Activated CD8-positive, alpha-beta memory T cell treated with anti-CD3 and anti-CD28 coated beads for 36 hours (primary cell): Measurements from ENCODE around the gene KMT2D. TPM values are rescaled to one million over a fixed set of nuclear protein-coding genes. Genes with fewer than 3 reads are reported as not detected.

Source experiments
- CTCF ChIA-PET: fragments of 350-600 bp; sonication (Branson Sonifier 250); formaldehyde crosslinking; loops from one replicate; lab custom pipeline; 2021; ENCODE audit warnings: antibody characterized with exemption; lab: Charles Lee
- POLR2A ChIA-PET: fragments of 350-600 bp; sonication (Branson Sonifier 250); formaldehyde crosslinking; loops from one replicate; lab custom pipeline; 2021; ENCODE audit warnings: antibody characterized with exemption; lab: Charles Lee
- total RNA-seq, 2 experiments: library from RNA; stranded (reverse); gene quantifications; one replicate each; pipeline ENCODE4 v1.2.3, GENCODE V29; 2021

KMT2D gene
- total RNA-seq, 2 experiments from 2014 or later = 67.6 to 69.5 TPM

DNA sequence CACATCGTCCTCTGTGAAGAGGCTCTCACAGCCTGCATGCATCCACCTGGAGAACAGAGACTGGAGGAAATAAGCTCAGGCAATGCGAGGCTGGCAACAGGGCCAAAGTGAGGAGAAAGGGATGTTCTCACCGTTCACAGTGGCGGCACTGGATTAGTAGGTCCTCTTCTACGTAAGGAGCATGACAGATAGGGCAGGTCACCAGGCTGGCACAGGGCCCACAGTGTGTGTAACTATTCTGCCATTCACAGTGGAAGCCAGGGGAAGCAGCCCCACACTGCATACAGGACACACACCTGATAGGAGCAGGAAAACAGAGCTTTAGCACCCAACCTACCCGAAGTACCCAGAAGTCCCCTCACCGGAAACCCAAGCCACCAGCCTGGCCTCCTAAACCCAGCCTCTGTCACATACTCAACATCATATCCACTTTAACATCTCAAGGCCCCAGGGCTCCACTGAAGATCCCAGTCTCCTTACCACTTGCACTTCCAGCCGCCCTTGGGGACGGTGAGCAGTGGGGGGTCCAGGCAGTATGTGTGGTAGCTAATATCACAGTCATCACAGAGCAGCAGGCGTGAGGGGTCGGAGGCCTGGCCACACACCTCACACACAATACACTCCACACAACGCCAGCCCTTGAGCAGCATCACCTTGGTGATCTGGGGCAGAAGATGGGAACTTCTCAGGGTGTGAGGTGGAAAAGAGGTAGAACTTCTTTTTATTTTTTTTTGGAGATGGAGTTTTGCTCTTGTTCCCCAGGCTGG, 14.3 kb downstream of the KMT2D start:
- POLR2A ChIA-PET = interaction anchor here (0.5 kb wide), 1 partner anchor 10 kb away, joined by 4 read pairs; no protein-coding TSS in a partner anchor

DNA sequence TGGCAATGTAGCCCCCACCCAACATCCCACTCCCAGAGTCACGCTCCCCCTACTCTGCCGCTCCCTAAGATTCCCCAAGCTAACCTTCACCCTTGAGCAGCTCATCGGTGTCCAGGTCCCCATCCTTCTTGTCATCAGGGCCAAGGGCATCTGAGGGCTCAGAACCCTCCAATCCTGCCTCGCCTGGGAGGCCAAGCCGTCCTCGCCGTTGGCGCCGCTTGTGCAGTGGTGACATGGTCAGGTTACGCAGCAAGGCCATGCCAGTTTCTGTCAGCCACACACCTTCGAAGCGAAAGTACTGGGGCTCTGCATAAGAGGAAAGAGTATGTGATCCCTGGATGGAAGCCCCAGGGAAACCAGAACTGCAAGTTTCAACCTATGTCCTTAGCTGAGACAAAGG, 15.9 kb downstream of the KMT2D start:
- ChIA-PET CTCF (interaction anchor here (1.1 to 2.5 kb wide), 13 partner anchors 11 to 192 kb away, joined by 3 to 12 read pairs (median 5); partner anchors contain the start of gene DDX23), POLR2A (no interaction called here)

More for the DNA sequence above, 14.3 kb downstream of the KMT2D start:
- CTCF ChIA-PET = interaction anchor here (0.5 to 0.9 kb wide), 4 partner anchors 9 to 157 kb away, joined by 3 to 4 read pairs (median 4); no protein-coding TSS in a partner anchor

DNA sequence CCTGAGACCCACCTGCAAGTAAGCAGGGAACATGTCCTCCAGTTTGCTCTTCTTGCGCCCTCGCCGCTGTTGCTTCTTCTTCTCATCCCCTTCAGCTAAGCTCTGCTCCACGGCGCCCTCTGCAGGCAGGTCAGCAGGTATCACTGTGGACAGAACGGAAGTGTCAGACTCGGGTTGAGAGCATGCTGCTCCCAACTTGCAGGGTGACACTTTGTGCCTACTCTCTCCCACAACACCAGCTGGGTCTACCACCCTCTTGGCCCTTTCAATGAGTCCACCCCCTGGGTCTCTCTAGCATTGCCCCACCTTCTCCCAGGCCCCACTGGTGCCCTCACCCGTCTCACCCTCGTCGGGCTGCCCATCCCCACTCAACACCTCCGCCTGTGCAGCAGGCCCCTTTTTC, 16.7 kb downstream of the KMT2D start:
- ChIA-PET CTCF (interaction anchor here (0.7 to 2.5 kb wide), 25 partner anchors 9 to 191 kb away, joined by 3 to 12 read pairs (median 4); partner anchors contain the start of genes ARF3, DDX23, PRKAG1 and TUBA1B), POLR2A (interaction anchor here (1.0 to 1.7 kb wide), 2 partner anchors 12 to 193 kb away, joined by 3 to 6 read pairs; no protein-coding TSS in a partner anchor)

DNA sequence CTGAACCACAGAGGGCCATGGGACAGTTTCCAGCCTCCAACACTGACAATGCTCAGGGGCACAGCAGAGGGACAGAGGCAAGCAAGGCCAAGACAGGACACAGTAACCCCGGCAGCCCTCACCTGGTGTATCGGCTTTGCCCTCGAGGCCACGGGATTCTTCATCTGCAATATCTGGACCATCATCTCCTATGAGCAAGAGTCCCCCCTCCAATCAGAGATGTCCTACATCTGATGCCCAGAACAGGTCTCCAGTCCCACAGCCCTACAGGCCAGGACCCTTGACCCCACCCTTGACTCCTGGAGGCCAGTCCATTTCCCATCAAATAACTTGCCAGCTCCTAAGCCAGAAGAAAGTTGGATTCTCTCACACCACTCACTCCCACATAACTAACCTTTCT, 17.4 kb downstream of the KMT2D start:
- ChIA-PET CTCF (interaction anchor here (0.7 to 2.5 kb wide), 24 partner anchors 8 to 191 kb away, joined by 3 to 12 read pairs (median 4); partner anchors contain the start of genes ARF3, DDX23, PRKAG1 and TUBA1B), POLR2A (interaction anchor here (1.0 to 1.7 kb wide), 2 partner anchors 12 to 192 kb away, joined by 3 to 6 read pairs; no protein-coding TSS in a partner anchor)

DNA sequence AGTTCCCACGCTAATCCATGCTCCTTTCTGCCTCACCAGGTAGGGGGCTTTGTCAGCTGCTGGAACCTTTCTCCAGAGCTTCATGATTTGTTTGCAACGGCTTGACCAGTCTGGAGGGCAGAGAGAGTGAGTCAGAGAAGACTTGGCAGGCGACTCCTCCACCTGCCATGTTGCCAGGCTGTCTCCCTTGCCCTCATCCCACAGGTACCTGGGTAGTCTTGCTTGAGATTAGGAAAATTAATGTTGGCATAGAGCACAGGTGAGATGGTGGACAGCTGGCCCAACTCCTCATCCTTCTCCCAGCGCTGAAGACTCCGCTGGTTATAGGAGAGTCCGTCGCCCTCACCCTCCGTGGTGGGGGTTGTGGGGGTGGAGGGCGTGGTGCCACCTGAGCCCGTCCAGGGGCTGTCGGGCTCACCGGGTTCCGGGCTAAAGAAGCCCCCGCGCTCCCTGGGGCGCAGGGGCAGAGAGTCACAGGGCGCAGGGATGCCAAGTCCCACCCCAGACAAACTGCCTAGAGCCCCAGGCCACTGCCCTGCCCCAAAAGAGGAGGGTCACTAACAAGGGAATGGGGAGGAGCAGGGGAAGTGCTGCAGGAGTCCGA, 18.6 kb downstream of the KMT2D start:
- CTCF ChIA-PET = interaction anchor here (1.3 kb wide), 1 partner anchor 21 kb away, joined by 3 read pairs; no protein-coding TSS in a partner anchor
- POLR2A ChIA-PET = no interaction called here

DNA sequence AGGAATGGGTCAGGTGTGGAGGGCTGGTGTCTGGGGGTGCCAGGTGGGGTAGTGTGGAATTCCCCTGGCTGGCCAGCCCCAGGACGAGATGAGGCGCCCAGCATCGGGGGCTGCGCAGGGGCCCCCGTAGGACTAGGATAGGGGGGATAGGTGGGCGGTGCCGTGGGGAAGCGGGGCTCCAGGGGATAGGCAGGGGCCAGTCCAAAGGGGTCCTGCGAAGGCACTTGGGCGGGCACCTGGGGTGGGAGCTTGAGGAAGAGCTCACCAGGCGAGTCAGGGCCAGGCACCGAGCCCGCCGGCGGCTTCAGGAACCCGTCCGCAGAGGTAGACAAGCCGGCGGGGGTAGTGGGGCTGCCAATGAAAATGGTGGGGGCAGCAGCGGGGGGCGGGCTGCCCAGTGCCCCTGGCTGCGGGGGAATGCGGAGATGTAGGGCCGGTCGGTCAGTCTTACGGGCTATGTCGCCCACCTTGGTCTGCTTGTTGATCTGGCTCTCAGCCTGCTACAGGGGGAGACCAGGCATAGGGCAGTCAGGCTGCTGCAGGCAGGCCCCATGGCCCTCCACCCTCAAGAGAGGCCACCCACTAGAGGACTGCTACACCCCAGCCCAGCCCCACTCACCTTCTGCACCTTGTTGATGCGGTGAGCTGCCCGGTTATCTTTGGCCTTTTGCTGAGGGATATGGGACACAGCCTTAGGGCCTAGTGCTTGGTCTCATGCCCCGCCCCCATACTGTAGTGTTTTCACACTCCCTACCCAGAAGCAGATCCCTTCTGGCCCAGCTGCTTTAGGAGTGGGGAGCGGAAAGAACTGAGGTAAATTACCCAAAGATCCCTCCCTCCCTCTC, 19.3 kb downstream of the KMT2D start:
- CTCF ChIA-PET = interaction anchor here (1.8 kb wide), 1 partner anchor 47 kb away, joined by 7 read pairs; no protein-coding TSS in a partner anchor
- POLR2A ChIA-PET = no interaction called here

DNA sequence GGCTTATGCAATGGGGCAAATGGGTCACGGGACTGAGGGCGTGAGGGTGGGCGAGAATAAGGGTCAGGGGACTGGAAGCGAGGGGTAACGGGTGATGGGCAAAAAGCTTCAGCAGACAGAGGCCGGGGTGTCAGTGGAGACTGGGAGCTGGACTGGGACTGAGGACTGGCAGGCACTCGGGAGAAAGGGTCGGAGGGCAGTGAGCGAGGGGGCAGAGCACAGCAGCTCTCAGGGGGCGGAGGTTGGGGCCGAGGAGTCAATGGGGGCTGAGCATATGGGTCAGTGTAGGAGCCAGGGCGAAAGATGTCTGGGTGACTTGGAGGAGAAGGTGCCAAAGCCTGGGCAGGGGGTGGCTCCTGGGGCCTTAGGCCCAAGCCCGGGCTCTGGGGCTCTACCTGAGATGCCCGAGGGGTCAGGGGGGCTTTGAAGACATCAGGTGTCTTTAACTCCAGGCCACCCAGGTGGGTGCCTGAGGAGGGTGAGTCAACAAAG, 20.2 kb downstream of the KMT2D start:
- POLR2A ChIA-PET = no interaction called here

DNA sequence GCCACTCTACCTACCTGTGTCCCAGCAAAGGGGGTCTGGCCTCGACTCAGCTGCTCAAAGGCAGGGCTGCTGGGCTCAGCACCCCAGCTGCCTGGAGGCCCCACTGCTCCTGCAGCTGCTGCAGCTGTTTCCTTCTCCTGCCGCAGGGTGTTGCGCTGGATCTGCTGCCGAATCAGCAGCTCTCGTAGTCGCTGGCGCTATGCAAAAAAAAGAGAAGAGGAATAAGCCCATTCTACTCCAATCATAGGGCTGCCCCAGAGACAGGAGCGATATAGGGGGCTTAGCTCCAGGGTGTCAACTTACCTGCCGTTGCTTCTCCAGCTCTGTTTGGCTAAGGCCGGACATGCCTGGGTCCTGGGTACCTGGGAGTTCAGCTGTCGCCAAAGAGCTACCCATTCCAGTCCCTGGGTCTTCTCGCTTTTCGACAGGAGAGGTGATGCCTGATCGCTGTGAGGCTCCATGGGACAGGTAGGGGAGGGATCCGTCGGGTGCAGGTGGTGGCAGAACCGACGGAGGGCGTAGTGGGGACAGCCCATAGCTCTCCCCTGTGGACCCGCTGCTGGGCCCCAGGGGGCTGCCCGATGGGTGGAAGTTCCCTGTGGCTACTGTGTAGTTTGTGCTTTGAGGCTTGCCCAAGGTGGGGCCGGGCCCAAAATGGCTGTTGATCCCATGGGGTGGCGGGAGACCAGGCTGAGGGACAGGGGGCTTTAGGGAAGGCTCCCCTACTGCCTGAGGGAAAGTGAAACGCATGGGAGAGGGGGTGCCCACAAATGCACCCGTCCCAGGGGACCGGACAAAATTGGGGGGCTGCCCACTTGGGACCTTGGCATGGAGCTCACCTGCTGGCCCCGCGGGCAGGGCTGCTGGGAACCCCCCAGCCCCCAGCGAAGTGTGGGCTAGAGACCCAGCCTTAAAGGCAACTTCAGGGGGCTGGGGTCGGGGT, 20.9 kb downstream of the KMT2D start:
- CTCF ChIA-PET = interaction anchor here (1.0 to 1.8 kb wide), 4 partner anchors 8 to 51 kb away, joined by 3 to 10 read pairs (median 5); no protein-coding TSS in a partner anchor

More for the DNA sequence above, 20.2 kb downstream of the KMT2D start:
- CTCF ChIA-PET = interaction anchor here (1.6 to 1.8 kb wide), 2 partner anchors 20 to 48 kb away, joined by 7 to 10 read pairs; no protein-coding TSS in a partner anchor

DNA sequence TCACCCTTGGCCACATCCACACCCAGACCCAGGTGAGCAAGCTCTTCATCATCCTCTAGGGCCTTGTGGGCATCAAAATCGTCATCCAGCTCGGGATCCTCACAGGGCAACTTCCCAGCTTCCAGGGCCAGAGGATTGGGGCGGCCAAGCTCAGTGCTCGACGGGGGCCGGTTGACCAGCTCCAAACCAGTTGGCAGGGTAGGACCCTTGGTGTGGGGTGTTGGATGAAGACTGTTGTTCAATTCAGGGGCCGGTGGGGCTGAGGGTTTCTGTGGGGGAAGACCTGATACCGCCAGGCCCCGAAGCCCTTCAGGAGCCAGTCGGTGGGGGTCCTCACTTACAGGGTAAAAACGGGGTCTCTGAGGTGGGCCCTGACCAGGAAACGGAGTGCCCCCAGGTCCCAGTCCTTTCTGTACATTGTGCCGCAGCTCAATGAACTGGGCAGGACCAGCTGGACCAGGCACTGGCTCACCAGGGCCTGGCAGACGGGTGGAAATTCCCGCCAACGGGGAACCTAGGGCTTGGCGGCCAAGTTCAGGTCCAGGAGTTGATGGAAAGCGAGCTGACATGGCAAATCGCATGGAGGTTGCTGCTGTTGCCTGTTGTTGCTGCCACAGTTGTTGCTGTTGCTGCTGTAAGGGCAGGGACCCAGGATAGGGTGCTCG, 22.2 kb downstream of the KMT2D start:
- CTCF ChIA-PET = interaction anchor here (1.2 kb wide), 1 partner anchor 50 kb away, joined by 3 read pairs; no protein-coding TSS in a partner anchor
- POLR2A ChIA-PET = interaction anchor here (0.7 kb wide), 1 partner anchor 9 kb away, joined by 3 read pairs; no protein-coding TSS in a partner anchor

More for the DNA sequence above, 20.9 kb downstream of the KMT2D start:
- POLR2A ChIA-PET = interaction anchor here (0.6 kb wide), 2 partner anchors 108 to 212 kb away, joined by 3 to 13 read pairs; no protein-coding TSS in a partner anchor

DNA sequence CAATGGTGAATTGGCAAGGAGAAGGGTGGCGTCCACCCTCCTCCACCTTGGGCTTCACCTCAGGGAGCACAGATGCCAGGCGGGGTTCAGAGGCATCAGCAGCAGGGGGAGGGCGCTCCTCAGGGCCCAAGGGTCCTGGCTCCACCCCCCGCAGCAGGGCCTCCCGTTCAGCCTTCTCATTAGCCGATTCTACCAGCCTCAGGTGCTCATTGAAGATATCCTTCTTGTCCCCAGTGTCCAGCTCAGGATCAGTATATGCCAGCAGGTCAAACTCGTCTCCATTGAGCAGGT, 22.7 kb downstream of the KMT2D start:
- ChIA-PET POLR2A (interaction anchor here (0.5 to 0.7 kb wide), 2 partner anchors 8 to 18 kb away, joined by 3 read pairs; no protein-coding TSS in a partner anchor), CTCF (interaction anchor here (1.4 kb wide), 1 partner anchor 18 kb away, joined by 3 read pairs; no protein-coding TSS in a partner anchor)

DNA sequence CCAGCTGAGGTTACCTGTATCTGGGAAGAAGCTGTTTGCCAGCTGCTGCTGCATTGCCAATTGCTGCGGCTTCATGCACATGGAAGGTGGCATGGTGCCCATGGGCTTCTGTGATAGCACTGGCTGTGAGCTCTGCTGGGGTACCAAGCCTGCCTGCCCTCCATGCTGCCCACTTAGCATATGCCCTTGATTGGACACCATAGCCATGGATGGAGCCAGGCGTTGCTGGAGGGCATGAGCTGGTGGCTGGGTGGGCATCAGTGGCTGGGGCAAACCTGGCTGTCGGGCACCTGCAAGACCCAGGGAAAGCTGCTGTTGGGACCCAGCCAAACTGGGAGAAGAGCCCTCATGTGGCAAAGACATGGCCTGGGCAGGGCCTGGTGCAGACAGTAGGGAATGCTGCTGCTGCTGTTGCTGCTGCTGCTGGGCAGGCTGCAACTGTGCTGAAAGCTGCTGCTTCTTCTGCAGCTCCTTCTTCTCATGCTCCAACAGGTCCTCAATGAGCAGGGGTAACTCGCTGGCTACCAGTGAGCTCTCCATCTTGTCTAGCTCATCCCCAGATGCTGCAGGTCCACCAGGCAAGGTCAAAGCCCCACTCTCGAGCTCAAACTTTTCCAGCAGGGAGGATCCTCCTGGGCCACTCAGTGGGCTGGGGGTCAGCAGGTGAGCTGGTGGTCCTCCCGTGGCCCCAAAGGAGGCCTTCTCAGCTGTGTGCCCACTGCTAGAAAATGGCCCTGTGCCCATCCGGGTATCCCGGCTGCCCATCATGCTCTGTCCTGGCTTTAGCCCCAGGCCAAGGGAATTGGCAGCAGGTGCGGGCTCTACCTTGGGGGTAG, 23.3 kb downstream of the KMT2D start:
- POLR2A ChIA-PET = interaction anchor here (0.5 to 0.7 kb wide), 2 partner anchors 7 to 17 kb away, joined by 3 read pairs; no protein-coding TSS in a partner anchor
- CTCF ChIA-PET = interaction anchor here (1.4 kb wide), 1 partner anchor 17 kb away, joined by 3 read pairs; no protein-coding TSS in a partner anchor

DNA sequence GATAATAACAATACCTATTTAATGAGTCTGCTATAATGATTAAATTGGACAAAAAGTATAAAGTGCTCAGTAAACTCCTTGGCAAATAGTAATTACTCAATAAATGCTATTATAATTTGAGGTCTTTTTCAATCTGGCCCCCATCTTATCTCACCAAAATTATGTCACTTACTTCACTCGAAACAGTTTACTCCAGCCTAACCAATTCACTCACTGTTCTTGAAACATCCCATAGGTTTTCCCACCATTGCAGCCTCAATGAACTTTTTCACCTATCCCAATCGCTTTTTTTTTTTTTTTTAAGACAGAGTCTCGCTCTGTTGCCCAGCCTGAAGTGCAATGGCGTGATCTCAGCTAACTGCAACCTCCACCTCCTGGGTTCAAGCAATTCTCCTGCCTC, 24.6 kb downstream of the KMT2D start:
- ChIA-PET POLR2A (interaction anchor here (0.6 kb wide), 2 partner anchors 10 to 34 kb away, joined by 4 to 5 read pairs; no protein-coding TSS in a partner anchor), CTCF (interaction anchor here (0.6 kb wide), 1 partner anchor 162 kb away, joined by 3 read pairs; no protein-coding TSS in a partner anchor)

DNA sequence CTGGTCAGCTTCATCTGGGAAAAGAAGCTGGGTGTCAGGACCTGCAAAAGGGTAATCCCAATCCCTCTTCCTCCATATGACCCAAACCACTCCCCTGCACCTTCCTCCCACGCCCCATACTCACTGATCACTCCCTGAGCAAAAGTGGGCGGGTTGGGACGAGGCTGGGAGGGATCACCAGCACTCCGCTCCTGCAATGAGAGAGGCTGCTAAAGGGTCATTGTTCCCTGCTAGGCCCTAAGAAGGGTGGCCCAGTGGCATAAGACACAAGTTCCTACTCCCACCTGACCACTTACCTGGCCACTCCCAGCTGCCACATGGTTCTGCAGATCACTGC, 26.3 kb downstream of the KMT2D start:
- POLR2A ChIA-PET = no interaction called here
- CTCF ChIA-PET = interaction anchor here (1.4 kb wide), 1 partner anchor 9 kb away, joined by 3 read pairs; no protein-coding TSS in a partner anchor

DNA sequence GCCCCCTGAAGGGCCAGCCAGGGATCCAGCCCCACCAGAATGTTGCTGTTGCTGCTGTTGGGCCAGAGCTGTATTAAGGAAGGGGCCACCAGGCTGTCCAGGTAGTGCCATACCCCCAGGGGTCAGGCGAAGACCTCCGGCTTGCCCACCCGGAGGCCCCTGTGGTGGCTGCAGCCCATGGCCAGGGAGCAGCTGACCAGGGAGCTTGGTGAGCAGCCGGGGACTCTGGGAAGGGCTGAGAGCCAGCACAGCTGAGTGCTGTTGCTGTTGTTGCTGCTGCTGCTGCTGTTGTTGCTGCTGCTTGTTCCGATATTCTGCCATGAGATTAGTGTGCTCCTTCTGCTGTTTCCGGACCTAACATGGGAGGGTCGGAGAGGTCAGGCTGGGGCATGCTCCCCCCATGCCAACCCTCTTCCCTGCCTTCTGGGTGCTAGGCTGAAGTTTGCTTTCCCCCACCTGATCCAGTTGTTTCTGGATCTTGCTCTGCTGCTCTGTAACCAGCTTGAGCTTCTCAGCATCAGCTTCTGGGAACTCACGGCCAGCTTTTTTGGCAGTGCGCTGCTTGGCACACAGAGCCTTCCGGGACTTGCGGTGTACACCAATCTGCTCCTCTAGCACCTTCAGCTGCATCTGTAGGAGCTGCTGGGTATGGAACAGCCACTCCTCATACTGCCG, 26.8 kb downstream of the KMT2D start:
- POLR2A ChIA-PET = no interaction called here
- CTCF ChIA-PET = interaction anchor here (0.6 to 1.1 kb wide), 2 partner anchors 10 kb away, joined by 4 read pairs; no protein-coding TSS in a partner anchor
